Brain pericyte (primary cell): ENCODE measurements around the gene S1PR1.

Source experiments
- DNase-seq: peaks from one replicate; pipeline ENCODE4 v3.0.0-alpha.2; 2012; ENCODE audit warnings: low read depth, low spot score

S1PR1 gene

DNA sequence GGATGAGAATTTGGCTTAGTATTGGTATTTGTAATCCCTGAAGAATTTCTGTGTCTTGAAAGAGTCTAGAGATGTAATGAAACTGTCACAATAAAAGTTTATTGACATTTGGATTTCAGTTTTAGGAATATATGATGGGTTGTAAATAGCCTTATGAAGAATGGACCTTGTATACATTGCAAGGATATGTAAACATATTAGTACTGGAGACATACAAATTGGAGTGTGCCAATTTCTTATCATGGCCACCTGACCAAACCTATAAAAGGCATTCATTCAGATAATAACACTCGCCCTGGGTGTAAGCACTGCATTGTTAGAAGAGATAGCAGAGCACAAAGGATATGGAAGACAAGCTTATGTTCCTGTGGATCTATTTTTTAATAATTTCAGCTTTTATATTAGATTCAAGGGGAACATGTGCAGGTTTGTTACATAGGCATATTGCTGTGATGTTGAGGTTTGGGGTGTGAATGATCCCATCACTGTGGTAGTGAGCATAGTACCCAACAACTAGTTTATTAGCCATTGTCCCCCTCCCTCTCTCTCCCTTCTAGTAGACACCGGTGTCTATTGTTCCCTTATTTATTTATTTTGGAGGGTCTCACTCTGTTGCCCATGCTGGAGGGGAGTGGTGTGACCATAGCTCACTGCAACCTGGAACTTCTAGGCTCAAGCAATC lies 8.6 kb downstream of the S1PR1 start:
- DNase-seq, result no peak

DNA sequence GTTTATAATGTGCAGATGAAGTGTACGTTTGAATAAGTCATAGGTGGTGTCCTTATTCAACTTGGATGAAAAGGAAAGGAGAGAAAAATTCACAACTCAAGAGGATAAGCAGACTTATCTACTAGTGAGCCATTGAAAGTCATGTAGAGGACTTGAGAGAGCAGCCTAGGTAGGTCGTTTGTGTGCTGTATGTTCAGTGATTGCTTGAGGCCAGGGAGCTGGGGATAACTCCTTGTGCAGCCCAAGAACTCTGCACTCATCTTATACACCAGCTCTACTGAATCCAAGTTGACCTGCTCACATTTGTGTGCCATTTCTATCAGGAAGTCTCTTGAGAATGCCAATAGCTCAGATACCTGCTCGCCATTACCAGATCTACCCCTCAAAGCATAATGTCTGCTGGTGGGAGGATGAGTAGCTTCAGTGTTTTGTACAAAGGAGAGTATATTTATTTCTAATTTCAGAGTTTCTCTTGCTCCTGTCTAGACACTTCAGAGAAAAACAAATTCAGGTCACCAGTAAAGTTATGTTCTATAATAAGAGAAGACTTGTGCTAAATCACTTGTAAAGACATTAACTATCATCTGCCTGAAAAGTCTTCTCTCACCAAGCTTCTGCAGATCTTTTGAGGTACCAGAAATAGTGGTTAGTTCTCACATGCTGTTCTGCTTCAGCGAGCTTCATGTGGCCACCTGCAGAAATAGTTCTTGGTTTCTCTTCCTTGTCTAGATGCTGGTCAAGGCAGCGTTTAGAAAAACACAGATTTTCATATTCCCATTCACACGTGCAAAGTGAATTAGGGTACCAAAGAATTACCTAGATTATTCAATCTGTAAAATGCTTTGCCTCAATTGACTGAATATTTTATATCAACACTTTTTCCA lies 10.8 kb downstream of the S1PR1 start:
- no peak for DNase-seq

GRCh38 chr1:101250222-101250621 lies 13.4 kb downstream of the S1PR1 start:
- DNase-seq, result no peak

DNA sequence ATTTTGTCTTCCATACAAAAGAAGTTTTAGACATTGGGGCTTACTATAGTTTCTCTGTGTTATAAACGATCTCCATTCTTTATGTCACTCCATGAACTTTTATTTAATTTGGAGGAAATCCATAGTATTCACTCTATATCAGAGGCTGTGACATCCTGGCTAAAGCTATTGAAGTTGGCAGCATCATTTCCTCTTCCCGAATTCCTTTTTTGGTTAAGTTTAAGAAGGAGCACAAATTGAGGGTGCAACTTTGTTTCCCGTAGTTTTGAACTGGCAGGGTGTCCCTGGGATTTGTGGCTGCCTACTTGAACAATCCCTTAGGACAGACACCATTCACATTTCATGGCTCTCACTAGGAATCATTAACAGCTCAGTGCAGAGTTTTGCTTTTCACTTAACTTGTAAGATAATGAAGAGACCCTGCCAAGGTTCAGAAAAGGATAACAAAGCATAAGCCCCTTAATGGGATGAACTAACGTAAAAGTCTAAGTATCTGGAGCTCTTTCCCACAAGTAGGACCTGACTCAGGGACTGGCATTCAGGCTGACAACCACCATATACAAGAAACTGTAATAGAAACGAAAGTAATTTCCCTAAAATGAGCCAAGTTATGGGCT lies 13.9 kb downstream of the S1PR1 start:
- DNase-seq, result no peak

GRCh38 chr1:101251504-101251903 lies 14.7 kb downstream of the S1PR1 start:
- DNase-seq, result no peak

DNA sequence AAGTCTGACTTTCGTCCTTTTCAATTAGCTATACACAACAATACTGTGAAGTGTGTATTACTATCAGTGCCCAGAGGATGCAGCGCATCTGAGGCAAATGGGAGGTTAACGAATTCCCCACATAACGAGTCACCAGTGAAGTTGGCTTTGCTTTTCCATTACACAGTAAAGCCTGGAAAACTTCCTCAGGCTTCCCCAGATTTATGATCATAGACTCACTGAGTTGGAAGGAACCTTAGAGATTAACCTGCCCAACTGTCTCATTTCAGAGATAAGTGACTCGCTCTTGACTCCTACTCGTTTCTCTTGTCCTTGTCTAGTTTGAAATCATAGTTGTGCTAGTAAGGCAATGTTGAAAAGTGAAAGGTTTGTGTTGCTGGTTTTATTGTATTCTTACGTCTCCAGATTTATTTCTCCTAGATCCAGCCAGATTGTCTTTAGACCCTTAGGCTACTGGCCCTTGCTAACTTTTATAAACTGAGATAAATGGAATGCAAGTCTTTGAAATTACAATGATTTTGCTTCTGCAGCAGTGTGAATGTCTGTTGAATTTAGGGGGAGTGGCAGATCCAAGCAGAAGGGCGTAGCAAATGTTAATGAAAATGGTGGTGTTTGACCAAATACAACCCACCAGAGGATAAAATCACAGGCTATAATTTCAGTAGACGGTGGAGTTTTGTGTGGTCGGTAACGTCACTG lies 17.3 kb downstream of the S1PR1 start:
- no peak for DNase-seq

DNA sequence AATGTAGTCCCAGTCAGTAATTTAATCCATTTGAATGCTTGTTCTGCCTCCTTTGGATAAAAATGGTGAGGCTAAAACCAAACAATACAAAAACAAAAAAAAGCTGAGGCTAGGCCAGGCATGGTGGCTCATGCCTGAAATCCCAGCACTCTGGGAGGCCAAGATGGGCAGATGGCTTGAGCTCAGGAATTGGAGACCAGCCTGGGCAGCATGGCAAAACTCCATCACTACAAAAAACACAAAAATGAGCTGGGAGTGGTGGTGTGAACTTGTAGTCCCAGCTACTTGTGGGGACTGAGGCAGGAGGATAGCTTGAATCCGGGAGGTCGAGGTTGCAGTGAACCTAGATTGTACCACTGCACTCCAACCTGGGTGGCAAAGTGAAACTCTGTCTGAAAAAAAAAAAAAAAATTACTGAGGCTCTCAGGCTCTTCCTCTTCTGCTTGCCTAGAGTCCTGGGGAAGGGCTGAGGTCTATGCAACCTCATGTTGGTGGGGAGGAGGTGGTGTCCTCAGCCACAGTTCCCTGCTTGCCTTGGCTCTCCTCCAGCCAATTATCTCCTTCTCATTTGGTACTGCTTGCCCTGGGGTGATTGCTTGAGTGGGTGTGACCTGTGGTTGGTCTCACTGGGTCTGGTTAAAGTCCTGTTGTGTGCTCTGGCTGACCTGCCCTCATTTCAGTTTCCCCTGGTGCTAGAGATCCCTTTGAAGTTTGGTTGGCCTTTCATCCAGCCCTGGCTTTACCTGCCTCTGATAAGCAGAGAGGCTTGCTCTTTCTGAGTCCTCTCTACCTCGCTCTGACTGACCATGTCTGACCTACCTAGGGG lies 20.9 kb downstream of the S1PR1 start:
- DNase-seq, result no peak

GRCh38 chr1:101259744-101260148 lies 22.9 kb downstream of the S1PR1 start:
- no peak for DNase-seq

- DNase-seq, result no peak
Measured at GRCh38 chr1:101260556-101261350, 23.9 kb downstream of the S1PR1 start.

DNA sequence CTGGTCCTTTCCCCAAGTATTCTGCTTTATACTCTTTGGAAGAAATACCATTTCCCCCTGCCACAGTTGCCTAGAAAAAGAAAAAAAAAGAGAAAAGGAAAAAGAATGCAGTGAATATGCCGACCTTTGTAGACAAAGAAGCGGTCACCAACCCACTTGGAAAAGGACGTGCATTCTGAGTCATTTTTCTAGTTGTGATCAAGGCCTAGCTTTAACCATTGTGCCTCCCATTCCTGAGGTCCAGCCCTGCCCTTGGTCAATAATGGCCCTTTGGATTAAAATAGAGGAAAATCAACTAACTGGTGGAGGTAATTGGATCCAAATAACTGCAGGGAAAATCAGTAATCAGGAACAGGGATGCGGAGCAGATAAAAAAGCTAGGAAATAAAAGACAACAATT lies 24.8 kb downstream of the S1PR1 start:
- DNase-seq, result no peak

- no peak for DNase-seq
Measured at GRCh38 chr1:101262060-101262459, 25.2 kb downstream of the S1PR1 start.

- no peak for DNase-seq
Measured at GRCh38 chr1:101262630-101263348, 26.0 kb downstream of the S1PR1 start.

DNA sequence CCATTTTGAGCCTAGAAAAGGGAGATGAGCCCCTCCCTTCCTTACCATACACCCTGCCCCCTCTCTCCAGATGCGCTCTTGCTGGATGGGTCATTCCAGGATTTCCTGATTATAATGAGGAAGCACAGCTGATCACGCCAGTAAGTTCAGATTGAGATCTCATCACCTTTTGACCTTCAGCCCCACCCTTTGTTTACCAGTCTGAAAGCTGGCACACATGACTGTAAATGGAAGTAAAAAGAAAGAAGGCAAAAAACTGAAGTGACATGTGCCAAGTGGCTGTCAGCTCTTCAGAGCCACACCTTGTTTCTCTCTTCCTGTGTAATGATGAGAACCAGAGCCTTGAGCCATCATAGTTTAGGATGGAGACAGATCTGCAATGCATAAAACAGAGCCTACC lies 27.9 kb downstream of the S1PR1 start:
- no peak for DNase-seq

- no peak for DNase-seq
Measured at GRCh38 chr1:101265684-101266083, 28.9 kb downstream of the S1PR1 start.

DNA sequence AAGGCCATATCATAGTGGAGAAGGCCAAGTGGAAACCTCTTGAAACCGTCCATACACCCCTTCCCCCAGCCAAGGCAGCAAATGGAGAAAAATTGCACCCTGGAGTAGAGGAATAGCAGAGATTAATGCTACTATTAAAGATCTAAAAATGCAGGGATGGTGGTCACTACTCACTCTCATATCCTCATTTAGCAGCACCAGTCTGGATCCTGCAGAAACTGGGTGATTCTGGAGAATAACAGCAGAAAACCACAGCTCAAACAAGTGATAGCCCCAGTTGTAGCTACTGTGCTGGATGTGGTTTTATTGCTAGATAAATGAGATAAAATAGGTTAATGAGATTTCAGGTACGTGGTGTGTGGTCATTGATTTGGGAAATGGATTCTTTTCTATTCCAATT lies 30.3 kb downstream of the S1PR1 start:
- no peak for DNase-seq

- DNase-seq, result no peak
Measured at GRCh38 chr1:101268893-101269292, 32.1 kb downstream of the S1PR1 start.

- no peak for DNase-seq
Measured at GRCh38 chr1:101275672-101276071, 38.9 kb downstream of the S1PR1 start.

- no peak for DNase-seq
Measured at GRCh38 chr1:101276818-101277217, 40.0 kb downstream of the S1PR1 start.

GRCh38 chr1:101278238-101278637 lies 41.4 kb downstream of the S1PR1 start:
- no peak for DNase-seq

DNA sequence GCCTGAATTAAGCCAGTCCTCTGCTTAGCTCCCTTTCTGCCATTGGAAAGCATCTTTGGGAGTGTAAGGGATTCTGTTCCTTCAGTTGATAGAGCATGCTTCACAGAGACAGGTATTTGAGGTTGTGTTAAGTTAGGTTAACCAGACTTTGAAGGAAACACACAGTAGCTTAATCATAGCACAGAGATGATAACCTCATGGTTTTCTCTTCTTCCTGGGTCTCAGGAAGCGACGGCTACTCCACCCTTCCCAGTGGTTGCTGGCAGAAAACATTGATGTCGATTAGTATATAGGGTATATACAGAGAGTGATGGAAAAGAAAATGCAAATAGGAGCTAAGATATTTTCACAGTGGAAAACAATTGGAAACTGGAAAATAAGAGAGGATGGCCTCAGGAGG lies 42.0 kb downstream of the S1PR1 start:
- DNase-seq, result no peak
